Measurements from ENCODE around the gene SUSD1.
"Not testable (repeated sequence)": the region's sequence is repeated elsewhere in the genome, so short reads cannot be mapped to it uniquely, and the experiment has no call there.

The SUSD1 gene

DNA sequence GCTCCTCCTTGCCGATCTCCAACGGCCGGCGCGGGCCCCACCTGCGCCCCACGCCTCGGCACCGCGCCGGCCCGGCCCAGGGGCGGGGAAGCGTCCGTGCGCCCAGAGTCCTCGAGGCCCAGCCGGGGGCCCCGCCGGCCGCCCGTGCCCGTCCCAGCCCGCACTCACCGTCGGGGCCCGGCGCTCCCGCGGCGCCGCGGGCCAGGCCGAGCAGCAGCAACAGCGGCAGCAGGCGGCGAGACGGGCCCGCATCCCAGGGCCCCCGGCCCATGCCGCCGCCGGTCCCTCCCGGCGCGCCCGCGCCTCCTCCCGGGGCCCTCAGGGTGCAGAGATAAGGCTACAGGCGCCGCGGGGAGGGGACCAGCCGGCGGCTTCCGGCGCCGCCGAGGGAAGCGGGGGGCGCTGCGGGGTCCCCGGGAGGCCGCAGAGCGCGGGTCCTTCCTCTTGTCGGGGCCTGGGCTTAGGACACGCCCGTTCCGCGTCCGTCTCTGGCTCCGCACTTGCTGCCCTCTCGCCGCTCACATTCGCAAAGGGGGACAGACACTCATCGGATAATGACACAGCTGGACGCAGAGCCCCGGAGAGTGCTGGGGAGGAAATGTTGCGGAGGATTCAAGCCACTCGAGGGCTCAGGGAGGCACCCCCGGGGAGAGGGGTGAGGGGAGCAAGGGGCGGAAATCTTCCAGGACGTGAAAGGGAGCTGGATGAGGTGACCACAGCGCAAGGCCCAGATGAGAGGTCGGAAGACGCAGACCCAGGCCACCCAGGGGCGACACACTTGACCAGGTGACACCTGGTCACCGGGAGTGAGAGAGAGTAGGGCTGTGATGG lies at the start of gene SUSD1:
Gene SUSD1, minus strand, starts transcription at position 333 of the 831 bp plus-strand sequence. Its CDS starts 62 bp downstream, at position 271.
- no peak for DNase-seq (ENCODE audit: low read depth)

- peak; percentile 39 for DNase-seq (ENCODE audit: low read depth)
Measured at GRCh38 chr9:112224401-112225289, 49.5 kb upstream of the SUSD1 start.

DNA sequence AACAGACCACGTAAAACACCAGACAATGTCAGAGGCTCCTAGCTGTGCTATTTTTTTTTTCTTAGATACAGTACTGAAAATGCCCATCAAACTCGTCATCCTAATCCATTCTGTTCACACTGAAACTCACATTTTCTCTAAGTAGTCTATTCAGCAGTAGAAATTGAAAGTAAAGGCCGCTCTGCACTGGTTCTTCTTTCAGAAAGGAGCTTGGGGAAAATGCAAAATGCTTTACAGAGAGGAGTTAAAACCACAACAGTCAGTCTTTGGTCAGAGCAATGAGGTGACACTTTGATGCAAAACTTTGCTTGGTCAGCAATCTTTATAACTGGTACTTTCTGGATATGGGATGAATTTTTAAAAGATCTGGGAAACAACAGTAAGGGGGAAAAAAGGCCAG lies 43.8 kb upstream of the SUSD1 start:
- no peak for DNase-seq (ENCODE audit: low read depth)

DNA sequence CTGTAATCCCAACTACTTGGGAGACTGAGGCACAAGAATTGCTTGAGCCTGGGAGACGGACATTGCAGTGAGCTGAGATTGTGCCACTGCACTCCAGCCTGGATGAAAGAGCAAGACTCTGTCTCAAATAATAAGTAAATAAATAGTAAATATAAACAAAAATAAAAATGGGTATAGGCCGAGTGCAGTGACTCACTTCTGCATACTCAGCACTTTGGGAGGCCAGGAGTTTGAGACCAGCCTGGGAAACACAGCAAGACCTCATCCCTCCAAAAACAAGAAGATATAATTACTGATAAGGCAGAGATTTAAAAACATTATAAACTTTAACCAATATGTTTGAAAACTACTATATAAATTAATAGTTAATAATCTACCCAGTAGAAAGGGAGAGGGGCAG lies 37.8 kb upstream of the SUSD1 start:
- no peak for DNase-seq (ENCODE audit: low read depth)

DNA sequence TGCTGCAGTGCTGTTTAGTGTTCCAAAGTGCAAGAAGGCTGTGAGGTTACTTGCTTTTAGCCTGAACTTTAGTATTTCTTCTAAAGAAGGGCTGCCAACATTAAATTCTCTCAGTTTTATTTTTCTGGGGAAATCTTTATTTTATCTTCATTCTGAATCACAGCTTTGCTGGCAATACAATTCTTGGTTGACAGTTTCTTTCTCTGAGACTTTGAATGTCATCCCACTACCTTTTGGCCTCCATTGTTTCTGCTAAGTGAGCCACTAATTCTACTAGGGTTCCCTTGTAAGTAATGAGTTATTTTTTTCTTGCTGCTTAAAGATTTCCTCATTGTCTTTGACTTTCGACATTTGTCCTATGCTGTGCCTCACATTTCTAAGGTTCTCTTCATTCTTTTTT lies 32.4 kb upstream of the SUSD1 start:
- no peak for DNase-seq (ENCODE audit: low read depth)

- DNase-seq (ENCODE audit: low read depth): peak; percentile 30
Measured at GRCh38 chr9:112203536-112203935, 28.4 kb upstream of the SUSD1 start.

DNA sequence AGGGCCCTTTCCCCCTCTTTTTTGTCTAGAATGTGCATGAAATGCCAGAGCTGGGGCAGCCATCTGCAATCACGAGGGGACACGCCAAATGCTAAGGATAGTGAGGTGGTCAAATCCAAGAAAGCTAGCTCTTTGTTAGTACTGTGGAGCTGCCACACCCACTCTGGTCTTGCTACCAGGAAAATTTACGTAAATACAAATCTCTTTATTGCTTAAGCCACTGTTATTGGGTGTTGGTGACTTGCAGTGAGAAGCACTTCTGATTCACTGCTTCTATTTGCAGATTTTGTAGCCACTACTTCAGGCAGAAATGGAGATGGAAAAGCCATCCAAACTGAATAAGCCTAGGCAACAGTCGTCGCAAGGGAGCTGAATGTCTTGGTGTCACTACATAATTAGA lies 25.6 kb upstream of the SUSD1 start:
- DNase-seq (ENCODE audit: low read depth): no peak

GRCh38 chr9:112198646-112199045 lies 23.5 kb upstream of the SUSD1 start:
- DNase-seq (ENCODE audit: low read depth): no peak

- no peak for DNase-seq (ENCODE audit: low read depth)
Measured at GRCh38 chr9:112194969-112195431, 19.9 kb upstream of the SUSD1 start.

- no peak for DNase-seq (ENCODE audit: low read depth)
Measured at GRCh38 chr9:112193572-112194288, 18.6 kb upstream of the SUSD1 start.

DNA sequence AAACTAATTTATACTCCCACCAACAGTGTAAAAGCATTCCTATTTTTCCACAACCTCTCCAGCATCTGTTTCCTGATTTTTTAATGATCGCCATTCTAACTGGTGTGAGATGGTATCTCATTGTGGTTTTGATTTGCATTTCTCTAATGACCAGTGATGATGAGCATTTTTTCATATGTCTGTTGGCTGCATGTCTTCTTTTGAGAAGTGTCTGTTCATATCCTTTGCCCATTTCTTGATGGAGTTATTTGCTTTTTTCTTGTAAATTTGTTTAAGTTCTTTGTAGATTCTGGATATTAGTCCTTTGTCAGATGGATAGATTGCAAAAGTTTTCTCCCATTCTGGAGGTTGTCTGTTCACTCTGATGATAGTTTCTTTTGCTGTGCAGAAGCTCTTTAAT lies 15.2 kb upstream of the SUSD1 start:
- DNase-seq (ENCODE audit: low read depth): not testable (repeated sequence)

- DNase-seq (ENCODE audit: low read depth): no peak
Measured at GRCh38 chr9:112188884-112189283, 13.8 kb upstream of the SUSD1 start.

- no peak for DNase-seq (ENCODE audit: low read depth)
Measured at GRCh38 chr9:112187404-112187803, 12.3 kb upstream of the SUSD1 start.

DNA sequence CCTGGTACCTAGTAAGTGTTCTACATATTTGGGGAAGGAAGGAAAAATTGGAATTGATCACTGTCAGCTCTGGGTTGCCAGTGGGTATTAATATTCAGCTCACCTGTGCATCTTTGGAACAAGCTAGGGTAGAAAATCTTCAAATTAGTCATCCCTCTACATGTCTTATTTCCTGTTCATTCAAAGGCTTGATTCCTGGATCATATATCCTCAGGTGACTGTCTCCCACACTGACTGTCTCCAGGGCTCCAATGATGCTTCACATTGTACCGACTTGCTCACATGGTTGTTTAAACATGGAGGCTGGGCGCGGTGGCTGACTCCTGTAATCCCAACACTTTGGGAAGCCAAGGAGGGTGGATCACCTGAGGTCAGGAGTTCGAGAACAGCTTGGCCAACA lies 11.6 kb upstream of the SUSD1 start:
- DNase-seq (ENCODE audit: low read depth): no peak

GRCh38 chr9:112184946-112185345 lies 9.8 kb upstream of the SUSD1 start:
- no peak for DNase-seq (ENCODE audit: low read depth)

GRCh38 chr9:112184221-112184620 lies 9.1 kb upstream of the SUSD1 start:
- no peak for DNase-seq (ENCODE audit: low read depth)

GRCh38 chr9:112180387-112180881 lies 5.3 kb upstream of the SUSD1 start:
- no peak for DNase-seq (ENCODE audit: low read depth)

DNA sequence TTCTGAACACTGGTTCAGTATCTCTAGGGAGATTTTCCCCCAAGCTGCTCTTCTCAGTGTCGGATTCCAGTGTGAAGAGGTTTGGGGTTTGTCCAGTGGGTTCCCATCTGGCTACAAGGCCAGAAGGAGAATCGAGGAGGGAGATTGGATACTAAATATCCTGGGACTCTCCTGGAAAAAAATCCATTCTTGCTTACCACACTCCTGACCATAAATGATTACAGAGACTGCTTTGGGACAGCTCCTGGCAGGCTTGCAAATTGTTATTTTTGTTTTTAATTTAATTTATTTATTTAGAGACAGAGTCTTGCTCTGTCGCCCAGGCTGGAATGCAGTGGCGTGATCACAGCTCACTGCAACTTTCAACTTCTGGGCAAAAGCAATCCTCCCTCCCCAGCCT lies 4.7 kb upstream of the SUSD1 start:
- DNase-seq (ENCODE audit: low read depth): no peak

DNA sequence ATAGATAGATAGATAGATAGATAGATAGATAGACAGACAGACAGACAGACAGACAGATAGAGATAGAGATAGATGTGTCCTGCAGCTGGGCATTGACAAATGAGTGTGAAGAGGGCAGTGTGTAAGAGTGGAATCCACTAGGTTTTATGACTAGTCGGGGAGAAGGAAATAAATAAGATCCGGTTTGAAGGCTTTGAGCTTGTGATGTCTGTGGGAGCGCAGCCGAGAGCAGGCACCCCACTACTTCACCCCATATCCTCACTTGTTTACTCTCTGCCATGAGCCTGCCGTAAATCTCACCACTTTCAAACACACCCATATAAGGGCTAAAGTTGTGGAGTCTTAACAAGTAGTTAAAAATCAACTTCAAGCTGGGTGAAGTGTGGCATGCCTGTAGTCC lies 1.4 kb upstream of the SUSD1 start:
- no peak for DNase-seq (ENCODE audit: low read depth)

DNA sequence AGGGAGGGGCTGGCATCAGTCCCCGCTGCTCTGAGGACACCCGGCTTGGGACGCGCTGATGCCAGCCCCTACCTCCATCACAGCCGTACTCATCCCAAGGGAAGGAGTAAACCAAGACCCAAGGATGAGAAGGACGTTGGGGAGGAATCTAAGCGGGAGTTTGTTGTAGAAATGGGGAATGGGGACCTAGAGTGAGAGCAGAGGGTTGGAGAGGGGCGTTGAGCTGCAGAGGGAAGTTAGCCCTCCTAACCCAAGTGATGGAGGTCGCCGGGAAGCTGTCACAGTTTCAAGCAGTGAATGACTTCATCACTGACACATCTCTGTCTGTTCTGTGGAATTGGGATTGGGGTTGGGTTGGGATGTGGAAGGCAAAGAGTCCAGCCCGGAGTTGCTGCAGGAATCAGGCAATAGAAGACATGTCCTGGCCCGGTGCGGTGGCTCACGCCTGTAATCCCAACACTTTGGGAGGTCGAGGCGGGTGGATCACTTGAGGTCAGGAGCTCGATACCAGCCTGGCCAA lies 759 bp upstream of the SUSD1 start:
- no peak for DNase-seq (ENCODE audit: low read depth)

DNA sequence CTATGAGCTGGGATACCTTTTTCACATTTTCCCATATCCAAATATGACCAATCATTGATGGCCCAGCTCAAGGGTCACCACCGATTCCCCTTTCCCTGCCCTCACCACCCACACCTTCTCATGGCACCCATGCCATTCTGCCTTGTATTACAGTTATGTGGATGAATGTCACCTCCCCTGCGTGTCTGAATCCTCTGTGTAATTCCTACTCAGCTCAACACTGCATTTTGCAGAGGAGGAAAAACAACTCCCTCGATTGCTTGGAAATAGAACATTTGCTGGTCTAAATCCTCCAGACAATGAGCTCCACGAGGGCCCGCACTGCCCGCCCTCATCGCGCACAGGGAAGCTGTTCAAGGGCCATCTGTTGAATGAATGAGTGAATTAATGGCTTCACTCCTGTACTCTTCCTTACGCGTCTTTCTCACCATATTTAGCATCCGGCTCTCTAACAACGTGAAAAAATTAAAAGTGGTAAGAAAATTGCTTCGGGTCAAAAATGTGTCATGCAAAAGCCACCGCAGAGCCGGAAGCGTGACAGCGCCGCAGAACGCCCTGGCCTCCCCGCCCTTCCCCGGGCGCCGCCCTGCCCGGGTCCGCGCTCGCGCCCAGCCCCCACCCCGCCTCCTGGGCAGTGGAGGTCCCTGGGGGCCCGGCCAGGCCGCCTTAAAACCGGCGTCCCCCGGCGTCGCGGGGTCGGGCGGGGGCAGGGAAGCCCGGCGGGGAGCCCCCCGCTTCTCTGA lies 704 bp downstream of the SUSD1 start:
- DNase-seq (ENCODE audit: low read depth): peak; percentile 29
